ENCODE data around the gene MYO18B. TPM values are rescaled to one million over a fixed set of nuclear protein-coding genes. Genes with fewer than 3 reads are reported as not detected.

MYO18B gene
- total and polyA plus RNA-seq, 2 donors (not counting 1 experiment from before 2014, with no cell fraction given): 0.15 TPM; not detected in 1

- ChIA-PET CTCF (no interaction called here), POLR2A (no interaction called here)
- no peak overlapping the region for H3K4me2 ChIP-seq (replicated peaks; ENCODE audit: low read depth, low read length, poor library complexity, severe bottlenecking)
- H3K9ac ChIP-seq (ENCODE audit: low read length): no peak overlapping the region
- no peak overlapping the region for H2AFZ ChIP-seq (ENCODE audit: insufficient read depth, low read depth, low read length, poor library complexity, severe bottlenecking)
- H3K4me1 ChIP-seq (ENCODE audit: control insufficient read depth in 2 of 2, insufficient read depth in 2 of 2, low read length in 2 of 2): no peaks in the 10 kb centered on the region
- H3K27me3 Mint-ChIP-seq: peaks cover 7% of the 10 kb centered on the region
- H4K20me1 ChIP-seq (ENCODE audit: control insufficient read depth, insufficient read depth, low read length, poor library complexity, severe bottlenecking): no peaks in the 10 kb centered on the region
- DNase-seq (no peak), ATAC-seq (ENCODE audit: low read depth) (no peak)
- no peak for TF ChIP-seq EZH2 (IDR thresholded peaks at IDR 0.05; ENCODE audit: borderline replicate concordance, insufficient read depth, low read depth, low read length, poor library complexity, severe bottlenecking)
- TF ChIP-seq CTCF (IDR thresholded peaks at IDR 0.05): no peak
- H3K79me2 ChIP-seq (ENCODE audit: control insufficient read depth, insufficient read depth, low read length): no peaks in the 10 kb centered on the region
- H3K27me3 ChIP-seq (replicated peaks in 1 of 4; ENCODE audit: control extremely low read depth in 1 of 4, control insufficient read depth in 3 of 4, insufficient read depth in 4 of 4, low read length in 3 of 4): peaks cover 0 to 6% (median 0%) of the 10 kb centered on the region in 4 experiments
- no peaks in the 10 kb centered on the region for H3K9me3 Mint-ChIP-seq (ENCODE audit: insufficient read depth)
- no peaks in the 10 kb centered on the region for H3K36me3 ChIP-seq (replicated peaks in 1 of 2; ENCODE audit: control extremely low read depth in 1 of 2, control insufficient read depth in 1 of 2, extremely low read depth in 1 of 2, insufficient read depth in 2 of 2, low read length in 1 of 2)
- H3K27ac Mint-ChIP-seq: no peak overlapping the region
- WGBS (ENCODE audit: insufficient coverage): 89% methylated on average over 5 of the region's 5 CpGs
- H3K9me3 ChIP-seq (ENCODE audit: control extremely low read depth in 1 of 3, control insufficient read depth in 2 of 3, insufficient read depth in 1 of 3, low read length in 2 of 3): no peaks in the 10 kb centered on the region
- H3K4me1 Mint-ChIP-seq: no peaks in the 10 kb centered on the region
- intact Hi-C loops (cut with micrococcal nuclease): no loop called here
- no peak overlapping the region for H3K27ac ChIP-seq (ENCODE audit: low read length in 2 of 2)
- no peak overlapping the region for H3K4me3 ChIP-seq (ENCODE audit: control extremely low read depth in 1 of 5, extremely low read depth in 1 of 5, insufficient read depth in 1 of 5, low read depth in 2 of 5, low read length in 4 of 5)
- no peak overlapping the region for H3K4me3 Mint-ChIP-seq
Observed at GRCh38 chr22:25795478-25795877, 53.5 kb downstream of the MYO18B start.

GRCh38 chr22:25797498-25798290, 55.7 kb downstream of the MYO18B start:
- Histone ChIP-seq H3K9me3 (ENCODE audit: control extremely low read depth in 1 of 3, control insufficient read depth in 2 of 3, insufficient read depth in 1 of 3, low read length in 2 of 3) (no peaks in the 10 kb centered on the region), H3K4me2 (replicated peaks; ENCODE audit: low read depth, low read length, poor library complexity, severe bottlenecking) (no peak overlapping the region), H3K4me3 (ENCODE audit: control extremely low read depth in 1 of 5, extremely low read depth in 1 of 5, insufficient read depth in 1 of 5, low read depth in 2 of 5, low read length in 4 of 5) (no peak overlapping the region), H3K79me2 (ENCODE audit: control insufficient read depth, insufficient read depth, low read length) (no peaks in the 10 kb centered on the region), H3K36me3 (replicated peaks in 1 of 2; ENCODE audit: control extremely low read depth in 1 of 2, control insufficient read depth in 1 of 2, extremely low read depth in 1 of 2, insufficient read depth in 2 of 2, low read length in 1 of 2) (no peaks in the 10 kb centered on the region), H3K27ac (ENCODE audit: low read length in 2 of 2) (no peak overlapping the region), H4K20me1 (ENCODE audit: control insufficient read depth, insufficient read depth, low read length, poor library complexity, severe bottlenecking) (no peaks in the 10 kb centered on the region), H2AFZ (ENCODE audit: insufficient read depth, low read depth, low read length, poor library complexity, severe bottlenecking) (no peak overlapping the region), H3K9ac (ENCODE audit: low read length) (no peak overlapping the region), H3K4me1 (ENCODE audit: control insufficient read depth in 2 of 2, insufficient read depth in 2 of 2, low read length in 2 of 2) (no peaks in the 10 kb centered on the region), H3K27me3 (replicated peaks in 1 of 4; ENCODE audit: control extremely low read depth in 1 of 4, control insufficient read depth in 3 of 4, insufficient read depth in 4 of 4, low read length in 3 of 4) (peaks cover 0 to 10% (median 0%) of the 10 kb centered on the region in 4 experiments)
- TF ChIP-seq EZH2 (IDR thresholded peaks at IDR 0.05; ENCODE audit: borderline replicate concordance, insufficient read depth, low read depth, low read length, poor library complexity, severe bottlenecking): no peak
- no peak for TF ChIP-seq CTCF (IDR thresholded peaks at IDR 0.05)
- peaks cover 7% of the 10 kb centered on the region for H3K27me3 Mint-ChIP-seq
- H3K27ac Mint-ChIP-seq: no peak overlapping the region
- intact Hi-C loops (cut with micrococcal nuclease): no loop called here
- H3K4me1 Mint-ChIP-seq: no peaks in the 10 kb centered on the region
- ChIA-PET POLR2A (no interaction called here), CTCF (interaction anchor here (0.9 kb wide), 1 partner anchor 336 kb away, joined by 5 read pairs; no protein-coding TSS in a partner anchor)
- WGBS (ENCODE audit: insufficient coverage): 66% methylated on average over 22 of the region's 22 CpGs
- no peak overlapping the region for H3K4me3 Mint-ChIP-seq
- no peak for ATAC-seq (ENCODE audit: low read depth)
- DNase-seq: no peak
- no peaks in the 10 kb centered on the region for H3K9me3 Mint-ChIP-seq (ENCODE audit: insufficient read depth)
